Central memory CD4-positive, alpha-beta T cell (primary cell): Measurements from ENCODE around the gene RGS19.

Experiments
- DNase-seq: peaks from one replicate; pipeline ENCODE4 v3.0.0; 2022

The RGS19 gene

DNA sequence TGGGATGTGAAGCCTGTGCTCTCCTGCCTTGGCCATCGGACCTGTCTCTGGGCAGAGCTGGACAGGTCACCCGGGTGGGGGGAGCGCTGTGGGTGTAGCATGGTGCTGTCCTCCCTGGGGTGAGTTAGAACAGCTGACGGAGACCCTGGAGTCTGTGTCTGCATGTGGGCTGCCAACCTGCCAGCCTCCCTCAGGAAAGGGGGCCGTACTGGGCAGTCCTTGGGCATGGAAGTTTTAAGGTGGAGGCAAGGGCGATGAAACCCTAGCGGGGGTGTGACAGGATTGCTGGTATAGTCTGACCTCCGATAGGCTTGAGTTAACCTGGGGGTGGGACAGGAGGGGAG lies 32.3 kb downstream of the RGS19 start:
- no peak for DNase-seq

DNA sequence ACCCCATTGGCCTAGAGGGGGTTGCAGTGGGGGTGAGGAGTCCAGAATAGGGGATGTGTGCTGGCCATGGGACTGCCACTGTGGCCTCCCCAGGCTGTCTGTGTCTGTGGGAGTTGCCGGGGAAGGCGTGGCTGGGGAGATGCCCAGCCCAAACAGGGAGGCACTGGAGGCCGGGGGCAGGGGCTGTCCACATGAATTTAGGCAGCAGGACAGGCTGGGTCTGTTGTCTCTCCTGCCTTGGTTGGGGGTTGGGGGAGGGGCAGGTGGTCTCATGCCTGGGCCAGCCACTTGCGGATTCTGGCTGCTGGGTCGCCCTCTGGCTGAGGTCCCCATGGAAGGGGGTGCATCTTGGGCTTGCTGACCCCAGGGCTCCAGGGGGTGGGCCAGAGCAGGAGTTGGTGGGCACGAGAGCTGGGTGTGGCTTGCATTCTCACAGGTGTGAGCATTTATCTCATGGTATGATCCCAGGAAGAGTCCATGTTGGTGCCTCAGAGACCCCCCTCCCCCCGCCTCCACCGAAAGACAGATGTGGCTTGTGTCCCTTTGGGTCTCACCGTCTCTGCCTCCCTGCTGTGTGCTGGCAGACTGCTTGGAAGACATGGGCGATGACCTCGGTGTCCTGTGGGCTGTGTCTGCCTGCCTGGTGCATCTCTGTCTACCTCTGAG lies 33.8 kb downstream of the RGS19 start:
- DNase-seq = no peak

DNA sequence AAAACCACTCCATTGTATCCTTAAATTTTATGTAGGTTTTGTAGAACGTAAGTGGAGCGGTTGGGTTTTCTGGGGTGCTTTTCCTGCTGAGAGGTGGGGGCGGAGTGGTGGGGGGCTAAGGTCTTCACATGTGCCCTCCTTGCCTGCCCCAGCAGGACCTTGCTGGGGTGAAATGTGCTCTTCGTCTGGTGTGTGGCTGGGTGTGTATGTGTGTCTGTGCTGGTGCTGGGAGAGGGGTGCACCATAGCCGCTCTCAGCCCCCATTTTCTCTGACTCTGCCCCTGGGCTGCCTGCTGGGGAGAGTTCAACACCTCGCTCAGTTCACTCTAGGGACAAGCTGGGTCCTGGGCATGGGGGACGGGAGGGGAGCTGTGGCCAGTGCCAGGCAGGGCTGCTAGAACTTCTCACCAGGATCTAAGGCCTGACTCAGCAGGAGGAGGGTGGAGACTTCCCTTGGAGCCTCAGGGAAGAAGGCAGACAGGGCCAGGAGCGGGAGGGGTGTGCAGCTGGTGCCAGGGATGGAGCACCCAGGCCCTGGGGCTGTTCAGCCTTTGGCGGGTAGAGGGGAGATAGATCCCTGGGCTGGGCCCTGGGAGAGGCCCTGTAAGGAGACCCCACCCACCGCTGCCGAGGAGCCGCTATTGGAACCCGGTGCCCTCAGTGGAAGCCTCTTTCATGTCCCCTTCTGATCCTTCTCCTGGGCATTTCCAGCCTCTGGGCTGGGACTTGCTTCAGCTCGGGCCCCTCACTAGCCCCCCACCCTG lies 34.7 kb downstream of the RGS19 start:
- DNase-seq = no peak

DNA sequence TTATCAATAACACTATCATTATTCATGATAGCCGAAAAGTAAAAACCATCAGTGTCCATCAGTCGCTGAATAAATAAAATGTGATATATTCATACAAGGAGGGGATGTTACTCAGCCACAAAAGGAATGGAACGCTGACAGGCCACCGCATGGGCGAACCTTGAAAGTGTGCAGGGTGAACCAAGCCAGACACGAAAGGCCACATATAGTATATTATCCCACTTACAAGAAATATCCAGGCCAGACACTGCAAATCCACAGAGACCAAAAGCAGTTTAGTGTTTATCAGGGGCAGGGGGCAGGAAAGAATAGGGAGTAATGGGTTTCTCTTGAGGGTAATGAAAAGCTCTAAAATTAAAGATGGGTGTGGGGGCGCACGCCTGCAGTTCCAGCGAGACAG lies 35.5 kb downstream of the RGS19 start:
- DNase-seq = no peak

DNA sequence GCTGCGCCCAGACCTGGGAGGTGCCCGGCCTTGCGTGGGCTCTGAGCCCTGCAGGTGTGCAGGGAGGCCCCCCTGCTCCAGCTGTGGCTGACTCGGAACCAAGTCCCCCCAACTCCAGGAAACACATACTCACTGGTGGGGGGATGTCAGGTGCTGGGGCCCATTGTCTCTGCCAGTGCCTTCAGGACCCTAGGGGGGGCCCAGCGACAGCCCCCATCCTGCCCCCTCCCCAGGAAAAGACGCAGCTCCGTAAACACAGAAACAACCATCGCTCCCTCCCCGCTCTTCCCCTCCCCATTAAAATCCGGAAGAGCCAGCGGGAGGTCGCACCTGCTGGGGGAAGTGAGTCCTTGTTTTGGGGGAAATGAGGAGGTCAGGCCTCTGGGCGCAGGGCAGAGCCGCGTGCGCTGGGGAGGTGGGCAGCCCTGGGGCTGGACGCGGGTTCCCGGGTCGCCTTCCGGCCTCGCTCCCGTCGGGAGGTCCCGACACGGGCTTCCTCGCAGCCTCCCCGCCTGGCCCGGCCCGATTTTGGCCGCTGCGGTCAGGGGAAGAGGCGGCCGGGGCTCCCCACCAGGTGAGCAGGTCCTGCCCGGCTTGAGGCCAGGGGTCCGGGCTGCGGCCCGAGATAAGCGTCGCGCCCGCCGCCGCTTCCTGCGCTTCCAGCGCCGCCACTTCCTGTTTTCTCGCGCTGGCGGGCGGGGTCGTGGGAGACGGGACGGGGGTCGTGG lies 37.1 kb downstream of the RGS19 start:
- DNase-seq = no peak

DNA sequence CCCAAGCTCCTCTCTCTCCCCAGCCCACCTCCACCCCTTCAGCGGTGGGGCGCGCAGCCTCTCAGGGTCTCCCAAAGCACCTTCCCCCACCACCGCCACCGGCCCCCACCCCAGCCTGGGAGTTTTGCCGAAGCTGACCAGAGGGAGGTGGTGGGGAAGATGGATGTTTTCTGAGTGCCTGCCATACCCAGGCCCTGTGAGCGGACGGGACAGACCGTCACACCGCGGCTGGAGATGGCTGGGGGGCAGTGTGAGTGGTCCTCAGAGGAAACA lies 37.6 kb downstream of the RGS19 start:
- DNase-seq = no peak

DNA sequence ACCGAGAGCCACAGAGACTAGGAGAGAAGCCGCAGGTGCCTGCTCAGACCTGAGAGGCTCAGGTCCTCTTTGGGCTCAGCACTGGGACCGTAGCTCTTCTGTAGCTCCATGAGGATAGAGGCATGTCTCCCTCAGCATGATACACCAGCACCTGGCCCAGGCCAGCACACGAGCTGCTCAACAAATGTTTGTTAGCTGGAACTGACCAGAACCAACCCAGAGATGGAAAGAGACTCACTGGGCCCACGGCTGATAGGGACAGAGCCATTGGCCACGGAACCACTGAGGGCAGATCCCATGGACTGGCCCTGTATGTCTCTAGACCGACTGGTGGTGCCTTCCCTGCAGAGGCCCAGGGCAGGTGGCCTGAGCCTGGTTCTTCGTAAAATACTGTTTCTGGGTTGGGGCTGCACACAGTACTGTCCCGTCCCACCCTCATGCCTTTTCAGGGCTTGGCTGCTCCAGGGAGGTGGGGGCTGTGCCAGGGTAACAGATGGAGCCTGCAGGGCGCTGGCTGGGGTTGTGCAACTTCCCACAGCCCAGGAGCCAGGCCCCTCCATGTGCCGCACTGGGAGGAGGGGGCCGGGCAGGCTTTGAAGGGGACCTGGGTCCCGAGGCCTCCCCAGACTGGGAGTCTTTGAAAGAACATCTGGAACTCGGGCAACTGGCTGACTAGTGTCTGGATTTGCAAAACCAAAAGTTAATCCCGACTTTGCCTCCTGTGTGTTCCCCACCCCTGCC lies 38.1 kb downstream of the RGS19 start:
- DNase-seq = no peak

DNA sequence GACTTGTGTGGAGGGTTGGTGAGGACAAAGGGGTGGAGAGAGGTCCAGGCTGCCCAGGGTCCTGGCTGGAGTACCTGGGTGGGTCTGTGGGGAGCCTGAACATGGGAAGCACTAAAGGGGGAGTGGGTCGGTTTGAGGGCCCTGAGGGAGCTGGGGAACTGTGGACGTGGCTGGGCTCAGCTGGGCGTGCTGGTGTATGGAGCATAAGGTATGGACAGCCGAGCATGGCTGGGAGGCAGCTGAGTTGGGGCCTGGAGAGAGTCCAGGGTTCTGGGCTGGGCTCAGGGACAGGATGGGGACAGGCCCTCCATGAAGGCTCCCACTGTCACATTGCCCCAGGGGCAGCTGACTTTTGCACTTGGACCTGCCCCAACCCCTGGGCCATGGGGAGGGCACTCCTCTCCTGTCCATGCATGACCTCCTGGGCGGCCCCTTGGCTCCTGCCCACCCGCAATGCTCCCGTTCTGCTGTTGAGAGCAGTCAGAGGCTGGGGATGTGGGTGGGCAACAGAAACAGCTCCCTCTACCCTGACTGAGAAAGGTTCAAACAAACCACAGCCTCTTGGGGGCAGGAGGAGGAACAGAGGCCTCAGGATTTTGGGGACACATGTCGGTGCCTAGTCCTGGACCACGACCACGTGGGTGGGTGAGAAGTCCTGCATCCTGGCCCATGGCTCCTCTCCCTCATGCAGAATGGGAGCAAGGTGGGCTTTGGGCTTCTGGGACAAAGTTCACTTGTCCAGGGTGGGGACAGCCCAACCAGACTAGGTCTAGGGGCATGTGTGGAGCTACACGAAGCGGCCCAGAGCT lies 38.9 kb downstream of the RGS19 start:
- no peak for DNase-seq

DNA sequence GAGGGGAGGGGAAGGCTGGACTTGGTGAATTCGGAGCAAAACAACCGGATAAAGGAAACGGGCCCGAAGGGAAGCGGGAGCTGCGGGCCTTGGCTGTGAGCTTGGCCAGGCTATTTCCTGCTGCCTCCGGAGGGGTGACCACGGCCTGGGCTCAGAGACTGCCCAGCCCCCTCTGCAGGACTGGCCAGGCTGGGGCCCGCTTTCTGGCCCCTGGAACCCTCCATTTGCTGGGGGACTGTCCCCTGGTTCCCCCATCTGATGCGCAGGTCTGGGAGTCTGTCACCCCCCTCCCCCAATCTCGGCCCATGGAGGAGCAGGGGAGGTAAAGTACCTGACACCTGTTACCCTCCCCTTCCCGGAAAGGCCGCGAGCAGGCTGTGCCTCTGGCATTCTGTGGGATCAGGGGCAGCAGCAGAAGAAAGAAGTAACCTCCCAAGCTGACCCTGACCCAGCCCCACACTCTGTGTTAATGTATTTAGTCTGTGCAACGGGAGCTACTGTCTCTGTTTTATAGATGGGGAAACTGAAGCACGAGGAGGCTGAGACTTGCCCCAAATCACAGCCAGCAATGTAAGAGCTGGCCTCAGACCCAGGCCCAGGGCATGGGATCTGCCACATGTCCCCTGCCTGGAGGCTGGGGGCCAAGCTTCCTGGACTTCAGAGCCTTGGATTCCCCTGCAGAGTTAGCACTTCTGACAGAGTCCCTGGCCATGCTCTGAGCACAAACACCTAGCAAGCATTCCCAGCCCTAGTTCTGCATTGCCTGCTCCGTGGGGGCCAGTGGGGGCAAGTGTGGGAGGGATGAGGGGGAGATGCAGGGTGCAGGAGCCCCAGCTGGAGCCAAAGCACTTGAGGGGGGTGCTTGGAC lies 39.8 kb downstream of the RGS19 start:
- no peak for DNase-seq

DNA sequence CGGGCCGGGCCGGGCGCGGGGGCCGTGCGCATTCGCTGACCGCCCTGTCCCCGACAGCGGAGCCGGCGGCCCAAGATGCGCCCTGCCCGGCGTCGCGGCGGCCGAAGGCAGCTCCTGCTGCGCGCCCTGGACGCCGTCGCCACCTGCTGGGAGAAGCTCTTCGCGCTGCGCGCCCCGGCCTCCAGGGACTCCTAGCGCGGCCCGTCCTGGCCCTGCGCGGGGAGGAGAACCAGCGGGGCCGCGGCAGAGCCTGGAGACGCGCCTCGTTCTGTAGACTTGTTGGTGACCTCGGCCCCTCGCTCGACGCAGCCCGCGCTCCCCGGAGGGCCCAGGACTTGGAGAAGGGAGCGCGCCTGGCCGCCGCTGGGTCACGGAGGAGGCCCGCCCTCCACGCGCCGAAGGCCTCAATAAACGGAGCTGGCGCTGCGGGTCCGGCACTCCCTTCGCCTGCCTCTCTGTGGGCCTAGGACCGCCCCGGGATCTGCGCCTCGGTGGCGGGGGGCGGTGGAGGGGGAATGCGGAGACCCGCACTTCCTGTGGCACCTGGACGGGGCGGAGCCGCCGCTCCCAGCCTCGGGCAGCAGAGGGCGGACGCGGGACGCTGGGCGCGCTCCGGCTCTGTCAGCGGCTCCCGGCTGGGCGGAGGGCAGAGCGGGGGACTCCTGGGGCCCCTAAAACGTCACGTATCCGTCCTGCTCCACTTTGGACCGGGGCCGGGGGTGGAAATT lies 40.6 kb downstream of the RGS19 start:
- DNase-seq = peak; percentile 67

DNA sequence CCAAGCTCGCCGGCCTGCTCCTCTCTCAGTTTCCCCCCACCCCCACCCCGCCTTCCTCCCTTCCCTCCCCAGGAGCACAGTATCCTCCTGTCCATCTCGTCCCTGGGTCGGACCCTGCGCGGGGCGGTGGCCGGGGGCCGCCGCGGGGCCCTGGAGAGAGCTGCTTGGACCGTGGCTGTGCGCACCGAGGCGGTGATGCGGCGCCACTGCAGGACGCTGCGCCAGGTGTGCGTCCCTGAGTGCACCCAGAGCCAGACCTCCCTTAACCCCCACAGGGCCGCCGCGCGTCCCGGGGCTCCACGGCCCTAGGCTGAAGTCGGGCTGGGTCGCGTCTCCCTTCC lies 41.1 kb downstream of the RGS19 start:
- DNase-seq = no peak

DNA sequence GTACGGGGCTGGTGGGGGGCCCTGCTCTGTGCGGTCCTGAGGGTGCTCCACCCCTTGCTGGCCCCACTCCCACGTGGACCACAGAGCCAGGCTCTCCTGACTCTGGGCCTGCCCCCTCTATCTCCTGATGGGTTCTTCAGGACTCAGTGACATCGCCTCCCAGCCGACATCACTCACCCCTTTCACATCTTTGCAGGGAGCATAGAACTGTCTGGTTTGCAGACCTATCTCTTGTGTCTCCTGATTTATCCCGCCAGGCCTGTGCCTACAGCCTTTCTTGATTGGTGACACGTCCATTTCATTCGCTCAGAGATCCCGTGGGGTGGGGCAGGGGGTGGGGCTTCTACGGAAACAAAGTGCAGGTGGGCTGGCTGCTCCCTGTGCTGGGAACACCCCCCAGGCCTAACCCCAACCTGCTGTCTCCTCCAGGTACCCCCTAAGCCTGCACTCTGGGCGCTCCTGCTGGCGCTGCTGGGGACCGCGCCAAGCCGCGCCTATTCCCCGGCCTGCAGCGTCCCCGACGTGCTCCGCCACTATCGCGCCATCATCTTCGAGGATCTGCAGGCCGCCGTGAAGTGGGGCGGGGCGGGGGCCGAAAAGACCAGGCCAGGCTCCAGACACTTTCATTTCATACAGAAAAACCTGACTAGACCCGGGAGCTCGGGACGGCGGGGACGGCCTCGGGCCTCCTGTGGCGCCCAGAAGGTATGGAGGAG lies 41.7 kb downstream of the RGS19 start:
- no peak for DNase-seq

DNA sequence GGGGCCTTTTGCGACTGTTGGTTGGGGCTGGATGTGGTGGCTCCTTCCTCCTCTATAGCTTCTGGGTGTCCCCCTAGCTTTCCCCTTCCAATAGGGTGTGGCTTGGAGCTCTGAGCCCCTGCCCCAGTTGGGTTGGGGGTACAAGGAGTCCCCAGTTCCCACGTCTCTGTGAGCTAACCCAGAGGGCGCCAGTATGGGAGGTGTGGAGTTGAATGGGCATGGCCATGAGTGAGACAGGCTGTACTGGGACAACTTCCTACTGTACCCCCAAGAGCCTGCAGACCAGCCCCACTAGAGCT lies 42.2 kb downstream of the RGS19 start:
- no peak for DNase-seq

DNA sequence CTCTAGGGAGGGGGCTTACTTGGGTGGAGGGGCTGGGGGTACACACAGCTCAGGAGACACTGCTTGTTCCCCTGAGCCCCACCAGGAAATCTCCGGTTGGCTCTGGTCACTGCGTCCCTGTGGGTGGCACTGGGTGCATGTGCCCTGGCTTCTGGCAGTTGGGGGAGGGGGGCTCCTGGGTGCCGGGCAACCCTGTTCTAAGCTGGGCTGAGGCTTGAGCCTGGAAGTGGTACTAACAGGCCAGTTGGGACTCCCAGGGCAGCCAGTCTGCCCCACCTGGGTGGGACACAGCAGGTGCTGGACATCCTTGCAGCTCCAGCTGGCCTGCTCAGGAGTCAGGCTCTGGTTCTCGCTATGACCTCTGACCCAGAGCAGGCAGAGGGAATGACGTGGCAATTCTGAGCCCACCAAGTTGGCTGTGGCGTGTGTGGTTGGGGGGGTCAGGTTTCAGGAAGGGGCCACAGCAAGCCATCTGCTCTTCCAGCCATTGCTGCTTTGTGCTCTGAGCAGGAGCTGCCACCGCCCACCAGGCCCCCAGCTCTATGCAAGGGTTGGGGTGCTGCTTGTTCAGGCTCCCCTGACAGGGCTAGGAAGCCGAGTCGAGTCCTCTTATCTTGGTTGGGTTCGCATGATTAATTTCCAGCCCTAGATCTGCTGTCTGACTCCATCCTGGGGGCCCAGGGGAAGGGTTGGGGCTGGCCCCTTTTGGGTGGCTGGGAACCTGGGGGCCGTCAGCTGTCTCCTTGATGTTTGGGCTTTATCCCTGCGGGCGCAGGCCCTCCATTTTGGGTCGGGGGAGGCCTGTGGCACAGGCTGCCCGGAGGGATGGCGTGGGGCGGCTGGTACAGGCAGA lies 42.7 kb downstream of the RGS19 start:
- no peak for DNase-seq

DNA sequence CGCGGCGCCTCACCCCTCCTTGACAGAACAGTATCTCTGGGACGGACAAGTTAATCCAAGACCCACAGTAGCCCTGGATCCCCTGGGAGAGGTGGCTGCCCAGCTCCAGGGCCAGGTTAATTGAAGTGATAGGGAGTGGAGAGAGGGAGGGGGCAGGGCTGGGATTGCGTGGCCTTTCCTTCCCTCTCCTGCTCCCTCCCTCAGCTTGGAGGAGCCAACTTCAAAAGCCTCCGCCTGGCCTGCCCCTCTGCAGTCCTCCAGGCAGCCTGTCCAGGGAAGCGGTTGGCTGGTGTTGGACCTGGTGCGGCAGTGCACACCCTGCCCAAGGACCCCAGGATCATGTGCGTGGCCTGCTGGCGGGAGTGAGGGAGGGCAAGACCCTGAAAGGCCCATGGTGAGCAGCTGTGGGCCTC lies 43.4 kb downstream of the RGS19 start, which contains the start of gene C20orf204:
TSS of gene C20orf204 (plus strand) at position 250 of the 413 bp plus-strand sequence. CDS start at position 392, 142 bp downstream.
- DNase-seq = no peak

DNA sequence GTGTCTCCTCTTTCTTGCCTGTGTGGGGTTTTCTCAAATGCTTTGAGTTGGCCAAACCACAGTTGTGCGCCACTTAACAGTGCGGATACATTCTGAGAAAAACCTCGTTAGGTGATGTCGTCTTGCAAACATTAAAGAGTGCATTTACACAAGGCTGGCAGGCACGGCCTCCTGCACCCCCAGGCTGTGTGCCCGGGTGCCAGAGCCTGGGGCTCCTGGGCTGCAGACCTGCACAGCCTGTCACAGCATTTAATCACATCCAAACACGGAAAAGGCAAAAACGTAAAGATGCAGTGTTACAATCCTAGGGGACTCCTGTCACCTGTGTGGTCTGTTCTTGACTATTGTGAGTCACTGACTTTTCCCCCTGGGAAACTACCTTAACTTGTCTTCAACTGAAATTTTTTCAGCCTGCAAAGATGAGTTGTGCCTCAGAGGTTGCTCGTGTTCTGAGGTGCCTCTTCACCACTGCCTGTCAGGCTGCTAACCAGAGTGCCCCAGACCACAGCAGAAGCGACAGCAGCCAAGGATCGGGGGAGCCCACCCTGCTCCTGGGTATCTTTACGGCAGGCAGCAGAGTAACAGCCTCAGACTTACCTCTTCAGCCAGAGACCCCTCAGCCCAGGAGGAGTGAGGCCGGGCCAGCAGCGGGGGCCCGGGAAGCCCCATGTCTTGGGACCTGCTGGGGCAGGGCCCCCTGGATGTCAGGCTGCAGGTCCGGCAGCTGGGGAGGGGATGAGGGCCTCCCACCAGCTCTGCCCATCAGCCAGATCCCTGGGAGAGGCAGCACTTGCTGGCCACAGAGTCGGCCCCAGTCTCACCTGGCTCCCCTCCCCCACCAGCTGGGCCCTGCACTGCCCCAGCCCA lies 44.0 kb downstream of the RGS19 start:
- peak; percentile 30 for DNase-seq

DNA sequence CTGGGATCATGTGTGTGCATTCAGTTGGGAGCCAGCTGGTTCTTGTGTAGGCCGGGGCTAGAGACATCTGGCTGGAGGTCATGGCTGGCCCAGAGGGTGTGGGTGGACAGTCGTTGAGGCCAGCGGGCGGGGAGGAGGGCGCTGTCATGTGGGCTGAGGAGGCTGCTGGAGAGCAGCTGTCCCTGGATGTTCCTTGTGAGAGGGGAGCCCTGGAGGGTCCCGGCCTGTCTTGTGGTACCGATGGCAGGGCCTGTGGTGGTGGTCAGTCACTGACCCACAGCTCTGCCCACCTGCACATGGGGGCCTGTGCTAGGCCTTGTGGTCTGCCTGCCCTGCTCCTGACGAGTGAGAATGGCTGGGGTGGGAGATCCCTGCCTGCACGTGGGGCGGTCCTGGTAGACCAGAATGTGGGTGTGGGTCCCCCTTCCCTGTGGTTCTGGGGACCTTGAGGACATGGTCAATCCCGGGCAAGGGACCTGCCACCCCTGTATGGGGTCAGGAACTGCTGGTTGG lies 45.3 kb downstream of the RGS19 start:
- no peak for DNase-seq
